Measurements from ENCODE around the gene UBXN1. TPM values are rescaled to one million over a fixed set of nuclear protein-coding genes. Genes with fewer than 3 reads are reported as not detected.

Gene UBXN1
- total and polyA plus RNA-seq, 4 donors: 84.1 to 224 (median 136) TPM

GRCh38 chr11:62673196-62673525 lies 5.7 kb downstream of the UBXN1 start:
- 76 to 81% methylated on average over 2 of the region's 2 CpGs for WGBS, 2 donors
- H3K9me3 ChIP-seq (ENCODE audit: control insufficient read depth, low read length): no peaks in the 10 kb centered on the region
- H3K36me3 ChIP-seq (ENCODE audit: control insufficient read depth in 1 of 2, insufficient read depth in 2 of 2, low read length in 1 of 2): peaks cover 0 to 3% of the 10 kb centered on the region in 2 donors
- no peak overlapping the region for H3K4me3 ChIP-seq (ENCODE audit: low read length in 2 of 2)
- H3K27me3 ChIP-seq (ENCODE audit: control insufficient read depth in 1 of 2, insufficient read depth in 2 of 2, low read length in 1 of 2): no peaks in the 10 kb centered on the region
- DNase-seq (no peak), ATAC-seq (ENCODE audit: low FRiP score) (no peak)
- no peak overlapping the region for H3K27ac ChIP-seq (ENCODE audit: low read depth in 1 of 2, low read length in 2 of 2)
- no peaks in the 10 kb centered on the region for H3K4me1 ChIP-seq (ENCODE audit: control insufficient read depth in 1 of 2, insufficient read depth in 2 of 2, low read length in 2 of 2)
- intact Hi-C loops (cut with DNase I): loop anchor here in 1 of 2 donors (5.0 kb wide), 1 partner anchor 34 kb away; the partner anchor contains the start of genes BSCL2 and GNG3

- H3K4me1 ChIP-seq (ENCODE audit: control insufficient read depth in 1 of 2, insufficient read depth in 2 of 2, low read length in 2 of 2): peaks cover 0 to under 1% of the 10 kb centered on the region in 2 donors
- ATAC-seq (ENCODE audit: low FRiP score): peak; percentile 92
- no peaks in the 10 kb centered on the region for H3K9me3 ChIP-seq (ENCODE audit: control insufficient read depth, low read length)
- no peaks in the 10 kb centered on the region for H3K27me3 ChIP-seq (ENCODE audit: control insufficient read depth in 1 of 2, insufficient read depth in 2 of 2, low read length in 1 of 2)
- peak within 1 kb of the TSS; percentile 1 to 63 for H3K27ac ChIP-seq (ENCODE audit: low read depth in 1 of 2, low read length in 2 of 2)
- intact Hi-C loops (cut with DNase I): loop anchor here in 1 of 2 donors (5.0 kb wide), 1 partner anchor 36 kb away; the partner anchor contains the start of genes BSCL2 and GNG3
- H3K4me3 ChIP-seq (ENCODE audit: low read length in 2 of 2): peak within 1 kb of the TSS; percentile 61 to 84
- DNase-seq: peak; percentile 82 to 89
- 0 to 1% methylated on average over 59 of the region's 59 CpGs for WGBS, 2 donors
- peaks cover 0 to 3% of the 10 kb centered on the region in 2 donors for H3K36me3 ChIP-seq (ENCODE audit: control insufficient read depth in 1 of 2, insufficient read depth in 2 of 2, low read length in 1 of 2)
Measured at GRCh38 chr11:62671608-62672389, 7.1 kb downstream of the UBXN1 start, which contains the start of the genes LBHD1 and UQCC3. Gene LBHD1 (minus strand): TSS chr11:62672267. CDS start chr11:62670031, 2,236 bp downstream. Gene UQCC3 (plus strand): TSS chr11:62671673. CDS start chr11:62671746, 73 bp downstream.

- Histone ChIP-seq H3K27me3 (ENCODE audit: control insufficient read depth in 1 of 2, insufficient read depth in 2 of 2, low read length in 1 of 2) (no peaks in the 10 kb centered on the region), H3K9me3 (ENCODE audit: control insufficient read depth, low read length) (no peaks in the 10 kb centered on the region), H3K4me3 (ENCODE audit: low read length in 2 of 2) (peak overlapping the region; percentile 61 to 84), H3K27ac (ENCODE audit: low read depth in 1 of 2, low read length in 2 of 2) (peak overlapping the region in 1 of 2 donors; percentile 28), H3K36me3 (ENCODE audit: control insufficient read depth in 1 of 2, insufficient read depth in 2 of 2, low read length in 1 of 2) (no peaks in the 10 kb centered on the region), H3K4me1 (ENCODE audit: control insufficient read depth in 1 of 2, insufficient read depth in 2 of 2, low read length in 2 of 2) (peaks cover 2 to 6% of the 10 kb centered on the region in 2 donors)
- WGBS, 2 donors: 0% methylated on average over 17 of the region's 17 CpGs
- peak; percentile 45 for ATAC-seq (ENCODE audit: low FRiP score)
- DNase-seq: no peak
- intact Hi-C loops (cut with DNase I): loop anchor here in 1 of 2 donors (5.0 kb wide), 1 partner anchor 36 kb away; the partner anchor contains the start of genes BSCL2 and GNG3
Measured at GRCh38 chr11:62671236-62671607, 7.7 kb downstream of the UBXN1 start.

- intact Hi-C loops (cut with DNase I): loop anchor here in 1 of 2 donors (5.0 kb wide), 2 partner anchors 38 to 67 kb away; partner anchors contain the start of genes BSCL2, GNG3 and MTA2
- WGBS, 2 donors: 78 to 80% methylated on average over 4 of the region's 4 CpGs
- no peak for DNase-seq
- H3K4me3 ChIP-seq (ENCODE audit: low read length in 2 of 2): no peak overlapping the region
- no peak overlapping the region for H3K27ac ChIP-seq (ENCODE audit: low read depth in 1 of 2, low read length in 2 of 2)
- ATAC-seq (ENCODE audit: low FRiP score): no peak
- no peaks in the 10 kb centered on the region for H3K9me3 ChIP-seq (ENCODE audit: control insufficient read depth, low read length)
- H3K36me3 ChIP-seq (ENCODE audit: control insufficient read depth in 1 of 2, insufficient read depth in 2 of 2, low read length in 1 of 2): no peaks in the 10 kb centered on the region
- no peaks in the 10 kb centered on the region for H3K27me3 ChIP-seq (ENCODE audit: control insufficient read depth in 1 of 2, insufficient read depth in 2 of 2, low read length in 1 of 2)
- peaks cover 2 to 8% of the 10 kb centered on the region in 2 donors for H3K4me1 ChIP-seq (ENCODE audit: control insufficient read depth in 1 of 2, insufficient read depth in 2 of 2, low read length in 2 of 2)
Measured at GRCh38 chr11:62669420-62670161, 9.3 kb downstream of the UBXN1 start.

GRCh38 chr11:62667460-62667859 lies 11.4 kb downstream of the UBXN1 start:
- H3K4me1 ChIP-seq (ENCODE audit: control insufficient read depth in 1 of 2, insufficient read depth in 2 of 2, low read length in 2 of 2): peaks cover 2 to 8% of the 10 kb centered on the region in 2 donors
- WGBS, 2 donors: 75 to 82% methylated on average over 2 of the region's 2 CpGs

GRCh38 chr11:62666259-62666926 lies 12.5 kb downstream of the UBXN1 start:
- peak overlapping the region in 1 of 2 donors; percentile 73 for H3K27ac ChIP-seq (ENCODE audit: low read depth in 1 of 2, low read length in 2 of 2)
- H3K4me3 ChIP-seq (ENCODE audit: low read length in 2 of 2): peak overlapping the region; percentile 56 to 62
- peaks cover 2 to 8% of the 10 kb centered on the region in 2 donors for H3K4me1 ChIP-seq (ENCODE audit: control insufficient read depth in 1 of 2, insufficient read depth in 2 of 2, low read length in 2 of 2)
- no peaks in the 10 kb centered on the region for H3K27me3 ChIP-seq (ENCODE audit: control insufficient read depth in 1 of 2, insufficient read depth in 2 of 2, low read length in 1 of 2)
- DNase-seq (no peak), ATAC-seq (ENCODE audit: low FRiP score) (no peak)
- 42 to 44% methylated on average over 16 of the region's 16 CpGs for WGBS, 2 donors
- peaks cover 0 to 1% of the 10 kb centered on the region in 2 donors for H3K36me3 ChIP-seq (ENCODE audit: control insufficient read depth in 1 of 2, insufficient read depth in 2 of 2, low read length in 1 of 2)
- intact Hi-C loops (cut with DNase I): loop anchor here in 1 of 2 donors (5.0 kb wide), 1 partner anchor 64 kb away; the partner anchor contains the start of gene MTA2
- no peaks in the 10 kb centered on the region for H3K9me3 ChIP-seq (ENCODE audit: control insufficient read depth, low read length)

More at GRCh38 chr11:62667460-62667859, 11.4 kb downstream of the UBXN1 start:
- H3K9me3 ChIP-seq (ENCODE audit: control insufficient read depth, low read length): no peaks in the 10 kb centered on the region
- H3K27me3 ChIP-seq (ENCODE audit: control insufficient read depth in 1 of 2, insufficient read depth in 2 of 2, low read length in 1 of 2): no peaks in the 10 kb centered on the region
- intact Hi-C loops (cut with DNase I): loop anchor here in 1 of 2 donors (5.0 kb wide), 1 partner anchor 65 kb away; the partner anchor contains the start of gene MTA2
- H3K36me3 ChIP-seq (ENCODE audit: control insufficient read depth in 1 of 2, insufficient read depth in 2 of 2, low read length in 1 of 2): peaks cover 0 to 1% of the 10 kb centered on the region in 2 donors
- no peak for DNase-seq
- no peak overlapping the region for H3K4me3 ChIP-seq (ENCODE audit: low read length in 2 of 2)
- no peak overlapping the region for H3K27ac ChIP-seq (ENCODE audit: low read depth in 1 of 2, low read length in 2 of 2)
- ATAC-seq (ENCODE audit: low FRiP score): no peak

GRCh38 chr11:62665599-62666258 lies 13.1 kb downstream of the UBXN1 start:
- peak; percentile 68 for ATAC-seq (ENCODE audit: low FRiP score)
- intact Hi-C loops (cut with DNase I): loop anchor here in 1 of 2 donors (5.0 kb wide), 1 partner anchor 63 kb away; the partner anchor contains the start of gene MTA2
- Histone ChIP-seq H3K27me3 (ENCODE audit: control insufficient read depth in 1 of 2, insufficient read depth in 2 of 2, low read length in 1 of 2) (no peaks in the 10 kb centered on the region), H3K4me1 (ENCODE audit: control insufficient read depth in 1 of 2, insufficient read depth in 2 of 2, low read length in 2 of 2) (peaks cover 2 to 8% of the 10 kb centered on the region in 2 donors), H3K36me3 (ENCODE audit: control insufficient read depth in 1 of 2, insufficient read depth in 2 of 2, low read length in 1 of 2) (peaks cover 0 to 1% of the 10 kb centered on the region in 2 donors), H3K27ac (ENCODE audit: low read depth in 1 of 2, low read length in 2 of 2) (peak overlapping the region; percentile 4 to 73), H3K9me3 (ENCODE audit: control insufficient read depth, low read length) (no peaks in the 10 kb centered on the region), H3K4me3 (ENCODE audit: low read length in 2 of 2) (peak overlapping the region; percentile 56 to 62)
- DNase-seq: peak; percentile 72 to 84
- WGBS, 2 donors: 1 to 2% methylated on average over 39 of the region's 39 CpGs

Measured in aorta (tissue), 5 donors.